HCT116 (cell line): ENCODE measurements around the gene CROT. TPM values are rescaled to one million over a fixed set of nuclear protein-coding genes. Genes with fewer than 3 reads are reported as not detected.

Experiments
- ATAC-seq: fragments of 200-7000 bp; cut with Tn5 transposase; 2 replicates; pipeline ENCODE4 v1.9.1; 2020; ENCODE audit warnings: mild to moderate bottlenecking, moderate library complexity
- BruUV-seq: library from RNA; stranded (reverse); fragments of 400-500 nt; replicated peaks from 2 replicates; lab custom pipeline; 2021; lab: Mats Ljungman, UMichigan
- CTCF ChIA-PET: fragments of 300-600 bp; sonication (Branson Sonifier 250); formaldehyde crosslinking; loops from one replicate; lab custom pipeline; 2021; ENCODE audit warnings: antibody characterized with exemption; lab: Charles Lee
- POLR2A ChIA-PET: fragments of 300-600, 350-600 bp; sonication (Branson Sonifier 250); formaldehyde crosslinking; loops from one replicate; lab custom pipeline; 2021; ENCODE audit warnings: antibody characterized with exemption; lab: Charles Lee
- RAD21 ChIA-PET, 2 experiments: fragments of 300-600 bp; sonication (Branson Sonifier 250); formaldehyde crosslinking; loops; one replicate each; lab custom pipeline; 2023; ENCODE audit warnings: low total read pairs in 2 of 2; ENCODE audit not compliant: uncharacterized antibody in 2 of 2, unreplicated experiment in 2 of 2, low non-redundant PET in 1 of 2; lab: Charles Lee
- DNase-seq: peaks from one replicate; pipeline ENCODE4 v3.0.0-alpha.2; 2010; ENCODE audit warnings: low read depth, low spot score
- H2AFZ ChIP-seq: fragments of 200-600 bp; shearing (Covaris generic), sonication (generic); 2 replicates; pipeline ENCODE4 v1.6.1; 2017; ENCODE audit warnings: low read depth, mixed run types, mixed read lengths, antibody characterized with exemption, low read length; ENCODE audit not compliant: poor library complexity, severe bottlenecking
- H3K27ac ChIP-seq: 2 replicates; pipeline ENCODE4 v1.5.1; 2012; ENCODE audit warnings: low read depth, low read length
- H3K27me3 ChIP-seq: fragments of 200-600 bp; sonication (generic); 2 replicates; pipeline ENCODE4 v1.6.1; 2016; ENCODE audit warnings: mixed run types, low read length, mixed read lengths; ENCODE audit not compliant: insufficient read depth
- H3K36me3 ChIP-seq, 2 experiments: fragments of 200-500 bp in 1 of 2; fragments of 200-600 bp in 1 of 2; sonication (Bioruptor generic) in 1 of 2; sonication (generic) in 1 of 2; 2 replicates each; pipeline versions ENCODE4 v1.5.1 to v1.6.1; 2014 to 2016; ENCODE audit warnings: low read length in 2 of 2, inconsistent platforms in 1 of 2, mixed read lengths in 1 of 2, mixed run types in 1 of 2; ENCODE audit not compliant: insufficient read depth in 2 of 2, control insufficient read depth in 1 of 2
- H3K4me1 ChIP-seq, 2 experiments: fragments of 200-600 bp in 1 of 2; sonication (generic) in 1 of 2; 2 replicates each; pipeline versions ENCODE4 v1.5.1 to v1.6.1; 2012 to 2017; ENCODE audit warnings: low read length in 2 of 2, inconsistent platforms in 1 of 2, mild to moderate bottlenecking in 1 of 2, mixed read lengths in 1 of 2, mixed run types in 1 of 2, moderate library complexity in 1 of 2; ENCODE audit not compliant: insufficient read depth in 2 of 2, control insufficient read depth in 1 of 2
- H3K4me2 ChIP-seq: fragments of 200-600 bp; sonication (generic); 2 replicates; pipeline ENCODE4 v1.6.1; 2017; ENCODE audit warnings: mixed run types, low read length, mixed read lengths
- H3K4me3 ChIP-seq, 2 experiments: fragments of 200-600 bp in 1 of 2; sonication (generic) in 1 of 2; replicated peaks in 1 of 2; 2 replicates each; pipeline ENCODE4 v1.5.1; 2011 to 2016; ENCODE audit warnings: low read length in 2 of 2, control low read depth in 1 of 2, low read depth in 1 of 2, mild to moderate bottlenecking in 1 of 2, mixed read lengths in 1 of 2, mixed run types in 1 of 2
- H3K79me2 ChIP-seq: fragments of 200-600 bp; sonication (generic); 2 replicates; pipeline ENCODE4 v1.6.1; 2017; ENCODE audit warnings: mild to moderate bottlenecking, mixed run types, low read length, moderate library complexity, mixed read lengths; ENCODE audit not compliant: insufficient read depth
- H3K9ac ChIP-seq: fragments of 200-600 bp; sonication (generic); 2 replicates; pipeline ENCODE4 v1.6.1; 2016; ENCODE audit warnings: low read length, mixed read lengths
- H3K9me2 ChIP-seq: fragments of 200-600 bp; sonication (generic), shearing (Covaris generic); 2 replicates; pipeline ENCODE4 v1.6.1; 2017; ENCODE audit warnings: mixed run types, mild to moderate bottlenecking, moderate library complexity; ENCODE audit not compliant: insufficient read depth
- H3K9me3 ChIP-seq, 2 experiments: fragments of 200-500 bp in 1 of 2; fragments of 200-600 bp in 1 of 2; sonication (Bioruptor generic) in 1 of 2; sonication (generic) in 1 of 2; 2 replicates each; pipeline ENCODE4 v1.6.1; 2014 to 2017; ENCODE audit warnings: low read length in 2 of 2, mixed read lengths in 2 of 2, inconsistent platforms in 1 of 2, low read depth in 1 of 2, mild to moderate bottlenecking in 1 of 2, mixed run types in 1 of 2, moderate library complexity in 1 of 2; ENCODE audit not compliant: control insufficient read depth in 1 of 2, insufficient read depth in 1 of 2
- H4K20me1 ChIP-seq: fragments of 200-600 bp; sonication (generic), shearing (Covaris generic); 2 replicates; pipeline ENCODE4 v1.6.1; 2017; ENCODE audit warnings: mixed run types, mild to moderate bottlenecking, moderate library complexity; ENCODE audit not compliant: insufficient read depth
- EZH2phosphoT487 ChIP-seq: fragments of 200-600 bp; IDR thresholded peaks from 2 replicates; pipeline ENCODE4 v1.6.1; 2018; ENCODE audit warnings: antibody characterized with exemption, borderline replicate concordance
- FOSL1 ChIP-seq: IDR thresholded peaks from 2 replicates; pipeline ENCODE4 v1.6.1; 2012; ENCODE audit warnings: low read depth
- JUND ChIP-seq: IDR thresholded peaks from 2 replicates; pipeline ENCODE4 v1.6.1; 2012
- SIN3A ChIP-seq: IDR thresholded peaks from 2 replicates; pipeline ENCODE4 v1.6.1; 2012; ENCODE audit warnings: low read depth
- SRF ChIP-seq: IDR thresholded peaks from 2 replicates; pipeline ENCODE4 v1.6.1; 2012; ENCODE audit warnings: low read depth
- TCF7L2 ChIP-seq: IDR thresholded peaks from 2 replicates; pipeline ENCODE4 v1.7.0; 2011; ENCODE audit warnings: borderline replicate concordance, inconsistent platforms; ENCODE audit not compliant: insufficient read depth, insufficient read length; ENCODE audit errors: extremely low read depth
- intact Hi-C: fragments of 100-400 bp; cut with micrococcal nuclease; formaldehyde crosslinking; loops from 2 replicates; pipeline ENCODE4 v1.10.0; 2022
- total RNA-seq: library from RNA; stranded (reverse); gene quantifications from one replicate; pipeline ENCODE4 v1.2.1, GENCODE V29; 2021; ENCODE audit not compliant: unreplicated experiment
- TF ChIP-seq, protein P1 (sequence below), 3 experiments: fragments of 200-600 bp in 1 of 3; sonication (generic) in 1 of 3; IDR thresholded peaks in 2 of 3; conservative IDR thresholded peaks in 1 of 3; 2 replicates each; pipeline ENCODE4 v1.5.1; 2012 to 2017; ENCODE audit warnings: low read depth in 2 of 3, low read length in 2 of 3, antibody characterized with exemption in 1 of 3, borderline replicate concordance in 1 of 3, control low read depth in 1 of 3, mild to moderate bottlenecking in 1 of 3, mixed read lengths in 1 of 3, mixed run types in 1 of 3, moderate library complexity in 1 of 3; ENCODE audit not compliant: insufficient read depth in 1 of 3

Gene CROT
- total RNA-seq, 1 experiment from 2014 or later = 0.07 TPM

DNA sequence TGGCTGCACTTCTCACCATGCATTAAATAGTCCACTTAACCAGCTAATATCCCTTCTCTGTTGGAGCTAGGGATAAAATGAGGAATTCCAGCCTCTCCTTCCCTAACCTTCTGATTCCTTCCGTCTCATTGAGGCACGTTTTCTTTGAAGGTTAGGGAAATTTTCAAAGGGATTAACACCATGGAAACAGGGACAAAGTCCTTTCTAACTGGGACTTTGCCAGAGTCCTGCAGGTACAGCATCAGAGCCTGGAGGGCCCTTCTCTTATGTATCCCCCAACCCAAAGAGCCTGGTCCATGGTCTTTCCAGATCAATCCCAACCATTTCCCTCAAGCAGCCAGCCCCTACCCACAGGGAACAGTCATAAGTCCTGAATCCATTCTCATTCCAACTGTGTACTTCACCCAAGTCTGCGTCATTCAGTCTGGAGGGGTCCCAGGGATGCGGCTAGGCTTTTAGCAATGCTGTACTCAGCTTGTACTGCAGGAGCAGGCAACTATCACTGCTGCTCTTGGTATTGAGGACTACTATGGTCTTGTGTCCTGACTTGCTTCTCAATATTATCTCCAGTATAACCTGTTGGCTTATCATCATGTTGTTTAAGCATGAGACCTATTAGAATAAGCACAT lies 34.6 kb upstream of the CROT start:
- CTCF ChIA-PET = interaction anchor here (0.7 to 2.7 kb wide), 2 partner anchors 105 to 108 kb away, joined by 5 to 14 read pairs; no protein-coding TSS in a partner anchor
- TF ChIP-seq EZH2phosphoT487 (no peak), TCF7L2 (no peak), JUND (no peak), FOSL1 (no peak), SRF (no peak), SIN3A (no peak)
- TF ChIP-seq, protein P1, sequence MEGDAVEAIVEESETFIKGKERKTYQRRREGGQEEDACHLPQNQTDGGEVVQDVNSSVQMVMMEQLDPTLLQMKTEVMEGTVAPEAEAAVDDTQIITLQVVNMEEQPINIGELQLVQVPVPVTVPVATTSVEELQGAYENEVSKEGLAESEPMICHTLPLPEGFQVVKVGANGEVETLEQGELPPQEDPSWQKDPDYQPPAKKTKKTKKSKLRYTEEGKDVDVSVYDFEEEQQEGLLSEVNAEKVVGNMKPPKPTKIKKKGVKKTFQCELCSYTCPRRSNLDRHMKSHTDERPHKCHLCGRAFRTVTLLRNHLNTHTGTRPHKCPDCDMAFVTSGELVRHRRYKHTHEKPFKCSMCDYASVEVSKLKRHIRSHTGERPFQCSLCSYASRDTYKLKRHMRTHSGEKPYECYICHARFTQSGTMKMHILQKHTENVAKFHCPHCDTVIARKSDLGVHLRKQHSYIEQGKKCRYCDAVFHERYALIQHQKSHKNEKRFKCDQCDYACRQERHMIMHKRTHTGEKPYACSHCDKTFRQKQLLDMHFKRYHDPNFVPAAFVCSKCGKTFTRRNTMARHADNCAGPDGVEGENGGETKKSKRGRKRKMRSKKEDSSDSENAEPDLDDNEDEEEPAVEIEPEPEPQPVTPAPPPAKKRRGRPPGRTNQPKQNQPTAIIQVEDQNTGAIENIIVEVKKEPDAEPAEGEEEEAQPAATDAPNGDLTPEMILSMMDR (IDR thresholded peaks at IDR 0.05 in 2 of 3, conservative IDR thresholded peaks at IDR 0.05 in 1 of 3; ENCODE audit: borderline replicate concordance in 1 of 3, insufficient read depth in 1 of 3, low read depth in 2 of 3, low read length in 2 of 3) = no peak
- TF ChIP-seq, all 23 proteins: peak for 0
- Histone ChIP-seq H3K4me2 (no peak overlapping the region), H2AFZ (no peak overlapping the region), H3K27ac (no peak overlapping the region), H3K4me1 (no peaks in the 10 kb centered on the region), H3K79me2 (no peaks in the 10 kb centered on the region), H3K27me3 (no peaks in the 10 kb centered on the region), H3K9ac (no peak overlapping the region), H4K20me1 (no peaks in the 10 kb centered on the region), H3K36me3 (no peaks in the 10 kb centered on the region), H3K9me2 (no peaks in the 10 kb centered on the region), H3K4me3 (no peak overlapping the region), H3K9me3 (no peaks in the 10 kb centered on the region)
- intact Hi-C loops = loop anchor here (5.0 to 10.0 kb wide), 3 partner anchors 311 to 804 kb away; no protein-coding TSS in a partner anchor
- POLR2A ChIA-PET = no interaction called here
- DNase-seq (no peak), ATAC-seq (no peak)
- RAD21 ChIA-PET = no interaction called here
- no TSS peak for BruUV-seq
